Suppressor macrophage treated with lipopolysaccharide for 1 hour (primary cell): ENCODE measurements around the gene OXGR1.
"Not testable (repeated sequence)": the region's sequence is repeated elsewhere in the genome, so short reads cannot be mapped to it uniquely, and the experiment has no call there.

Experiments used
- DNase-seq, 3 donors: peaks; one replicate each; pipeline ENCODE4 v3.0.0-alpha.2; 2020 to 2022

Gene OXGR1

GRCh38 chr13:96994017-96994857 is at the start of gene OXGR1:
OXGR1 (minus strand) TSS chr13:96994476; CDS start chr13:96987759, 6,717 bp downstream.
- peak in 2 of 3 donors; percentile 14 to 22 for DNase-seq

DNA sequence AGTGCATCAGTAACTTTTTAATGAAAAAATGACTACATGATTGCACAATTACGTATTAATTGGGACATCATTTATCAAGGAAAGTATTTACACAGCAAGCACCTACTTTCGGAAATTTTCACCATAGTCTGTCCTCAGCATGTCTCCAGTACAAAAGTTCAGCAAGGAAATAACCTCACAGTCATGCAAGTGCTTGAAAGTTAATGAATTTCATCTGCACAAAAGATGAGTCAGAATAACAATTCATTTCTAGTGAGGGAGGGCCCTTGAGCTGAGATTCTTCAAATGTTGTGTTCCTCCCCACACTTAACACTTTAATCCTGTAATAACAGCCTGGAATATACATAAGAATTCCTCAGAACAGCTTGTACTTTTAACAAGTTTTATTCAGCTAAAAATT is 49.0 kb upstream of the OXGR1 start:
- DNase-seq = no peak

DNA sequence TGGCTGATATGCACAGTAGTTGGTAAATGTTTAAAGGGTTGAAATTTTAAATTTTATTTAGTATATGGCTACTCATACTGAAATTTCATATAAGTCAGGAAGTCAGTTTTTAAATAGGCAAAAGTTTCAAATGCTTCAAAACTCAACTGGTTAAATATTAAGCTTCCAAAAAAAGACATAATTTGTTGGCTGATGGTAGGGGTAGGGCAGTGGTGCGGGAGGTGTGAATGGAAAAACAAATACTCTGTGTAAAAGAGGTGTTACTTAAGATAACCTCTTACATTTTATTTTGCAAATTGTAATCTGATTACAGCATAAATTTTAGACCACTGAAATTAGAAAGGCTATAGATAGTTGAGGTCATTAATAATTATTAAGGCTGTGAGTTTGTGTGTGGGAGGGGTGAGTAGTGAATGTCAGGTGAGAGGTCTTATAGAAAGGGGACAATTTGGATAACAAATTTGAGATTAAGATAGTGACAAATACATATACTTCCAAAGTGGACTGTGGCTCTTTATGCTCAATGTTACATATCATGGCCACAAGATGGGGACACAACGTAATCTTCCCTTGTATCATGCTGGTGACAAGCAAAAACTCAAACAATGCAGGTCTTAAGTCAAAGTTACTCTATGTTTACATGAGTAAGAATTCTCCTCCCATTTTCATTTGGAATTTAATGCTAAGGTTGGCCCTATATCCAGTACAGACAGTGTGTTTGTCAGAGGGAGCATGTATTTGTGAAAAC is 36.6 kb upstream of the OXGR1 start:
- DNase-seq = peak; percentile 22 to 35 (median 26)

GRCh38 chr13:97028441-97029299 is 34.4 kb upstream of the OXGR1 start:
- peak; percentile 77 to 85 (median 84) for DNase-seq

DNA sequence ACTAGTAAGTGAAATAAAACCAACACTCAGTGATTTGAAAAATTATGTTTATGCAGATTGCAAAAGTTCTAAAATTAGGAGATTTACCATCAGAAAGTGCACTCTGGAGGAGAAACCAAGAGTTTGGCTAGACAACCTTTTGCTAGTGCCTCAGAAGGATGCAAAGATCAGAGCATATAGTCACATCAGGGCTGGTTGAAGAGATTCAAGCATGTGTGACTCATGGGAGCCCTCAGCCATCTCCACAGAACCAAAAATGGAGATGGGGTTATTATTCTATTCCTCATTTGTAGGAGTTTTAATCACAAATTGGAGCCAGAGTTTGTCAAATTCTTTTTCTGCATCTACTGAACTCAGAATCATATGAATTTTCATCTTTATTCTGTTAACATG is 32.9 kb upstream of the OXGR1 start:
- no peak for DNase-seq

DNA sequence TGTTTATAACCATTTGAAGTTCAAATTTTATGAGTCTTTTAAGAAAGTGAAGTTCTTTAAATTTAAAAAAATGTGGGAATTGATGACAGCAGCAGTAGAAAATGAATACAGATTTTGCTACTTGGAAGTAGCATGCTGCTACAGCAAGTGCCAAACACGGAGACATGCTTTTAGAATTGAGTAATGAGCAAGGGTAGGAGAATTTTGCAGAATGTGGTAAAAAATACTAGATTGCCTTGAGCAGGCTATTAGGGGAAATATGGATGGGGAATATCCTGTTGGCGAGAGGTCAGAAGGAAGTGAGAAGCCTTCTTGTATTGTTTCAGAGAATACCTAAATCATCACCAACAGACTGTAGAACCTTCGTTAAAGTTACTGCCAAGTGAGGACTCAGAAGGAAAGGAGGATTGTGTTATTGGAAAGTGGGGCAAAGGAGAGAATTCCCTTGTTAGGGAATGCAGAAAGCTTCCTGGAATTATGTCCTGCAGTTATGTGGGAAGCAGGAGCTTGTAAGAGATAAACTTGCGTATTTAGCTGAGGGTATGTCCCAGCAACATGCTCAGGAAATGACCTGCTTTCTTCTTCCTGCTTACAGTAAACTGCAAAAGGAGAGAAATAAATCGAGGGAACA is 32.4 kb upstream of the OXGR1 start:
- DNase-seq = no peak

DNA sequence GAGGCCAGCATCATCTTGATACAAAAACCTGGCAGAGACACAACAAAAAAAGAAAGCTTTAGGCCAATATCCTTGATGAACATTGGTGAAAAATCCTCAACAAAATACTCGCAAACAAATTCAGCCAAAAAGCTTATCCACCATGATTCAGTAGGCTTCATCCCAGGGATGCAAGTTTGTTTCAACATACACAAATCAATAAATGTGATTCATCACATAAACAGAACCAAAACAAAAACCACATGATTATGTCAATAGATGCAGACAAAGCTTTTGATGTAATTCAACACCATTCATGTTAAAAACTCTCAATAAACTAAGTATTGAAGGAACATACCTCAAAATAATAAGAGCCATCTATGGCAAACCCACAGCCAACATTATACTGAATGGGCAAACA is 29.5 kb upstream of the OXGR1 start:
- DNase-seq = not testable (repeated sequence)

DNA sequence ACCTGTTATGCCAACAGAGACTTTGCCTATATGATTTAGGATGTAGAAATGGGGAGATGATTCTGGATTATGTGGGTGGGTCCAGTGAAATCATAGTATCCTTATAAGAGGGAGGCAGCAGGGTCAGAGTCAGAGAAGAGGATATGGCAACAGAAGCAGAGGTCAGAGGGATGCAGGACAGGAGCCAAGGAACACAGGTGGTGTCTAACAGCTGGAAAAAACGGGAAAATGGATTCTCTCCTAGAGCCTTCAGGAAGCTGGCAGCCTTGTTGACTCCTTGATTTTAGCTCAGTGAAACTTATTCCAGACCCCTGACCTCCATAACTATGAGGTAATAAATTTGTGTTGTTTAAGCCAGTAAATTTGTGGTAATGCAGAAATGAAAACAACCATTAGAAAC is 28.8 kb upstream of the OXGR1 start:
- no peak for DNase-seq

DNA sequence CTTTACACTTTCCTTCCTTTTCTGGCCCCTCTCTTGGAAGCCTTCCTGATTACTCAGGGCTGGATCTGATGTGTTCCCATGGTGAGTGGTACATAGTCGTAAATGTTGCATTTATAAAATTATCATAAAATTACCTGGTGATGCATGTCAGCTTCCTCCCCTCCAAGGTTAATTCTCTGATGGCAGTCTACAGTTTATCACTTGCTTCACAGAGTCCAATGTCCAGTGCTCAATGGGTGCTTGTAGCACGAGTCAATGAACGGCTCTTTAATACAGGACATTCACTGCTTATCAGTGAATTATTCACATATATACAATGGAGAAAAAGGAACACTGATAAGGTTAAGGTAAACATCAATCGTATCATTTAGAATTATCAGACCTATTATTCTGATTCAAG is 27.0 kb upstream of the OXGR1 start:
- DNase-seq = no peak

DNA sequence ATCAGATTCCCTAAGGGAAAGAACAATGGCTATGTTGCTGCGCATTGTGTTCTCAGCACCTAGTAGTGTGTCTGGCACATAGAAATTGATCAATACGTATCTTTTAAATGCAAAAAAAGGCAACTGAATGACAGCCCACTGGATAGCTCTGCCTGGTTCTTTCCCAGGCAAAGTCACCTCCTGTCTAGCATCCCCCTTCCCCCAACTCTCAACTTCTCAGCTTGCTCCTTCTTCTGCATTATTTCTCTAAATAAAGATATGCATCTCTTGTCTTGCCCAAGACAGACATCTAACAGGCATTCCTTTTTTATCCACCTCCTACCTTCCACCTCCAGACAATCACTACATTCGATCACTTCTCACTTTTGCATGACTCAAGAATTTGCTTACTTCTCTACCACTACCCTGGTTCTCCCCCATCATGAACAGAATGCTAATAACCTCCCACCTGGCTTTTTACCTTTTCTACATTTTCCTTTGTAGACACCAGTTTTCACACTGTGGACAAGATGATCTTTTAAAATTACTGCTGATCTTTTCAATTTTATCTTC is 26.5 kb upstream of the OXGR1 start:
- no peak for DNase-seq

DNA sequence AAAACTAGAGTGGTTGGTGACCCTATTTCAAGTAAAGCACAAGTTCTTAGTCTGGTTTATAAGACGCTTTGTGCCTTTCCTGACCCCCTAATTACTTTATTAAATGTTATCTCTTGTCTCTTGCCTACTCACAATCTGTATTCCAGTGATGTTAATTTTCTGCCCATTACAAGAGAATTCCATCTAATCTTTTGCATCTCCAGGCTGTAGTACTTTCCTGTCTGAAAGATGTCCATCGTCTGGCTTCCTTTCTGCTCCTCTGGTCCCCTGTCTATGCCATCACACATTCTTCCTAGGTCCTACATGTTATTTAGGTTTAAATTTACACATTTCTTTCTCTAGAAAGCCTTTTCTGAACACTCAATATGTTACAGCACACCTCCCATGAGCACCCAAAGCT is 25.9 kb upstream of the OXGR1 start:
- DNase-seq = no peak

DNA sequence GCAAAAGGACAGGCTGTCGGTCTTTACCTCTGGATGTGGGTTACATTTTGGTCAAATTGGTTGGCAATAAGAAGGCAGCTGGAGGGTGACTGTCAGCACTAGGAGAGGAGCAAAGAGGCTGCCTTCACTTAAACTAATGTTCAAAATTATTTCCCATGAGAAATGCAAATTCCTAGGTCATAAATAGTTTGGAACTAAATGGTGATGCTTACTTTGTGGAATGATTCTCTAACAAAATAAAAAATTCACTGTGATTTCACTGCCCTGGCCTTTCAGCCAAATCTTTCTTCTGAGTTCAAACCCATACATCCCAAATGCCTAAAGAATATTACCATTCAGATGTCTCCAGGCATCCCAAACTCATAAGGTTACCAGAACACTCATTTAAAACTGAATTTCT is 25.0 kb upstream of the OXGR1 start:
- DNase-seq = no peak

GRCh38 chr13:97018029-97018819 is 23.9 kb upstream of the OXGR1 start:
- DNase-seq = peak; percentile 67 to 82 (median 75)

DNA sequence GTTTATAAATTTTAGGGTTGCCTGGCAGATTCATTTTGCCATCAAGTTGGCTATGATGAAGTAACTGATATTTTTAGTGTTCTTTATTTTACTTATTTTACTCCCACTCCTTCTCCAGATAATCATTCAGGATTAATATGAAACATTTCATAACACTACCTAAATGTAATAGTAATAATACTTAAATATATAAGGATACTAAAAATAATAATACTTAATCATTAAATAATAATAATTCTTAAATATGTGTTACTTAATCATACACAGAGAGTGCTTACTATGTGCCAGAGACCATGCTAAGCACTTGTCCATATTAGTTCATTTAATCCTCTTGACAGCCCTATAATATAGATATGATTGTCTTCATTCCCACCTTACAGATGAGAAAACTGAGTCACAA is 23.0 kb upstream of the OXGR1 start:
- no peak for DNase-seq

- DNase-seq = peak in 1 of 3 donors; percentile 23
These were observed 21.5 kb upstream of the OXGR1 start for GRCh38 chr13:97015661-97016350.

GRCh38 chr13:97012251-97013048 is 18.2 kb upstream of the OXGR1 start:
- no peak for DNase-seq

DNA sequence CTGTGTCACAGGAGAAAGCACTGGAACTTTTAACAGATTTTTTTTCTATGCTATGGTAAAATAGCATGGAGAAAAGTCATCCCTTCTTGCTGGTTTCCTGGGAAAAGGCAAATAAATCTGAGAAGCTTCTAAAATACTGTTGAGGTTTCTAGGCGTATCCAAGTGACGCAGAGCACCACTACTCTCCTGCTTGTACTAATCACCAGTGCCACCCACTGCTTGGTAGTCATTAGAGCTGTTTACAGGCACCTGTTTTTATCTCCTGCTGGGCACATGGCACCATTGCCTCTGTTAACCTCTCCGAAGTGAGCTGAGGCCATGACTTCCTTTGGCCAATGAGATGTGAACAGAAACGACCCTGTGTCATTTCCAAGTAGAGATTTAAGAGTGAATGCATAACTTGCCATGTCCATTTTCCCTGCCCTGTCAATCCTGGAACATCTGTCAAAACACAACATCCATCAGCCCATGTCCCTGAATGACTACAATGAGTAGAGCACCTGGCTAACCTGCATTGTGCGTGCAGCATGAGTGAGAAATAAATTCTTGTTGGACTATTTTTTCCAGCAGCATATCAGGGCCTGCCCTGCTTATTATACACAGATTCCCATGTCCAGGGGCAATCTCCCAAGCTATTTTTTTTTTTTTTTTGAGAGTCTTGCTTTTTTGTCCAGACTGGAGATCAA is 17.3 kb upstream of the OXGR1 start:
- no peak for DNase-seq

GRCh38 chr13:97008643-97009042 is 14.4 kb upstream of the OXGR1 start:
- no peak for DNase-seq

DNA sequence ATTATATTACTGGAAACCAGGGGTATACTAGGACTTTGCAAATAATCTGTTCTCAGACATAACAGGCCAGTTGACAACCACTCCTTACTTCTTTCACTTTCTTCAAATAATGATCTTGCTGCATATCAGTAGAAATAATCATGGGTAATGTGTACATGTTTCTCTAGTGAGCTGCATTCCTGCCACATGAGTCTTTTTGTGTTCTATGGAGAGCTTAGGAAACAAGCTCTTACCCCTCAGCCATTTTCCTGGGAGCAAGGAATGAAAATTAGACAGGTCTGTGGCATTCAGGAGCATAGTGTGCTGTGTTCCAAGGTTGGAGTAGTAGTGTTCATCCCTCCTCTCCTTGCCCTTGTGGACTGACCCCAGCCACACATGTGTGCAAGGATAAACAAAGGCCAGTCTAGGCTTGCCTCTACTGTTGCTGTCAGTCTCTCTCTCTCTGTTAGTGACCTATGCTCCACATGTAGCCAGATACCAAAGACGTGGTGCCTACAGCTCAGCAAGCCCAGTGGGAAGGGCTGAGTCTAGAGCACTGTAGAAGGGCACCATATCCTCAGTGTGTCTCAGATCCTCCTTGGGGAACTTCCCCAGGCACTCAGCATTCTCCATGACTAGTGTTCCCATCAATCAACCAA is 11.5 kb upstream of the OXGR1 start:
- no peak for DNase-seq
